Liver (tissue), 3 donors: ENCODE measurements around the gene CKAP5.
A peak's percentile ranks its signal among the peaks of the same experiment; 100 is the strongest.

Experiments used
- ATF3 ChIP-seq: IDR thresholded peaks from 2 replicates; pipeline ENCODE4 v1.6.1; 2016; ENCODE audit warnings: antibody characterized with exemption
- CTCF ChIP-seq: fragments of 150-350 bp; IDR thresholded peaks from 2 replicates; pipeline ENCODE4 v1.5.1; 2017; ENCODE audit warnings: improper control_type of control experiment, low read depth, low read length; ENCODE audit not compliant: missing input control
- GABPA ChIP-seq, 2 donors: IDR thresholded peaks in 1 of 2; conservative IDR thresholded peaks in 1 of 2; 2 replicates each; pipeline ENCODE4 v1.6.1; 2016; ENCODE audit warnings: antibody characterized with exemption in 2 of 2, mild to moderate bottlenecking in 1 of 2, moderate library complexity in 1 of 2
- JUND ChIP-seq, 2 donors: IDR thresholded peaks; 2 replicates each; pipeline ENCODE4 v1.6.1; 2016; ENCODE audit warnings: antibody characterized with exemption in 2 of 2
- MAX ChIP-seq: IDR thresholded peaks from 2 replicates; pipeline ENCODE4 v1.6.1; 2016; ENCODE audit warnings: antibody characterized with exemption
- REST ChIP-seq: IDR thresholded peaks from 2 replicates; pipeline ENCODE4 v1.6.1; 2016; ENCODE audit warnings: antibody characterized with exemption, mild to moderate bottlenecking
- TAF1 ChIP-seq: conservative IDR thresholded peaks from 2 replicates; pipeline ENCODE4 v1.6.1; 2016; ENCODE audit warnings: antibody characterized with exemption, mild to moderate bottlenecking
- YY1 ChIP-seq: IDR thresholded peaks from 2 replicates; pipeline ENCODE4 v1.6.1; 2016; ENCODE audit warnings: antibody characterized with exemption, mild to moderate bottlenecking
- donor health status: healthy.
- donor health status: healthy.

- TF ChIP-seq YY1 (no peak), CTCF (no peak), REST (no peak), MAX (no peak), JUND (IDR thresholded peaks at IDR 0.05) (no peak), GABPA (IDR thresholded peaks at IDR 0.05 in 1 of 2, conservative IDR thresholded peaks at IDR 0.05 in 1 of 2) (peak in 1 of 2 donors; percentile 25), TAF1 (no peak), ATF3 (no peak)
Observed at GRCh38 chr11:46696212-46696558, 149.9 kb downstream of the CKAP5 start.
